ENCODE measurements around the gene SYNE1.

- TF ChIP-seq CTCF (IDR thresholded peaks at IDR 0.05) = no peak
- no peak for TF ChIP-seq POLR2A (IDR thresholded peaks at IDR 0.05)
Measured at GRCh38 chr6:152609125-152609670, 28.0 kb downstream of the SYNE1 start.

Data from heart left ventricle (tissue), 13 donors.